Activated CD8-positive, alpha-beta memory T cell treated with anti-CD3 and anti-CD28 coated beads, Interleukin-2, amount 50 U/mL, for 1 hour (primary cell): ENCODE results near the gene GRK4.
A peak's percentile ranks its signal among the peaks of the same experiment; 100 is the strongest.
"Not testable (repeated sequence)": the region's sequence is repeated elsewhere in the genome, so short reads cannot be mapped to it uniquely, and the experiment has no call there.

Experiments
- DNase-seq: peaks from one replicate; pipeline ENCODE4 v3.0.0-alpha.2; 2020; ENCODE audit errors: extremely low read depth

GRK4 gene

DNA sequence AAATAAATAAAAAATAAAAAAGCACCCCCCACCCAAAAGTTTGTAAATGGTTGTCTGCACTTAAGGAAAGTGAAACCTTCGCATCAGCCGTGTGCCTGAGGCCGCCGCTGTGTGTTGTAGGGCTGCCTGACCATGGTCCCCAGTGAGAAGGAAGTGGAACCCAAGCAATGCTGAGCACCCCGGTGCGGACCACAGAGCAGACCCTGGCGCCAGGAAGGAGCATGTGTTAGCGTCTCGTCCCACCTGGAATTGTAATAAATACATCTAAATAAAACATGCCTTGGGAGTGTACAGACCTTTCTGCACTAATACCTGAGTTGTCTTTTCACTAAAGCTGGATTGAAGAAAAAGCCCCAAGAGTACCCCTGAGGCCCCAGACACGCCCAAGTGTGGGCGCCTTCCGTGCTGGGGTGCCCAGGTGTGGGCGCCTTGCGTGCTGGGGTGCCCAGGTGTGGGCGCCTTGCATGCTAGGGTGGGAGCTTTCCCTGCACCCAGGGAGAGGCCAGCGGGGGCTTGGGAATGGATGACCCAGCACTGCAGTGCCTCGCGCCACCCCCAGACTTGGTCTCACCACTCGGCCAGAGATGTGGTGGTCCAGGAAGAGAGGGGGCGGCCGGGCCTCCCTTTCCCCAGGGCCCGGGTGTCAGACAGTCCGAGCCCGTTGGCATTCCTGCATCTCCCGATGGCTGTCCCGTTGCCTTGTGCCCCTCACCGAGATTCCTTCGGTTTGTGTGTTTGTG lies 77.3 kb downstream of the GRK4 start:
- no peak for DNase-seq

DNA sequence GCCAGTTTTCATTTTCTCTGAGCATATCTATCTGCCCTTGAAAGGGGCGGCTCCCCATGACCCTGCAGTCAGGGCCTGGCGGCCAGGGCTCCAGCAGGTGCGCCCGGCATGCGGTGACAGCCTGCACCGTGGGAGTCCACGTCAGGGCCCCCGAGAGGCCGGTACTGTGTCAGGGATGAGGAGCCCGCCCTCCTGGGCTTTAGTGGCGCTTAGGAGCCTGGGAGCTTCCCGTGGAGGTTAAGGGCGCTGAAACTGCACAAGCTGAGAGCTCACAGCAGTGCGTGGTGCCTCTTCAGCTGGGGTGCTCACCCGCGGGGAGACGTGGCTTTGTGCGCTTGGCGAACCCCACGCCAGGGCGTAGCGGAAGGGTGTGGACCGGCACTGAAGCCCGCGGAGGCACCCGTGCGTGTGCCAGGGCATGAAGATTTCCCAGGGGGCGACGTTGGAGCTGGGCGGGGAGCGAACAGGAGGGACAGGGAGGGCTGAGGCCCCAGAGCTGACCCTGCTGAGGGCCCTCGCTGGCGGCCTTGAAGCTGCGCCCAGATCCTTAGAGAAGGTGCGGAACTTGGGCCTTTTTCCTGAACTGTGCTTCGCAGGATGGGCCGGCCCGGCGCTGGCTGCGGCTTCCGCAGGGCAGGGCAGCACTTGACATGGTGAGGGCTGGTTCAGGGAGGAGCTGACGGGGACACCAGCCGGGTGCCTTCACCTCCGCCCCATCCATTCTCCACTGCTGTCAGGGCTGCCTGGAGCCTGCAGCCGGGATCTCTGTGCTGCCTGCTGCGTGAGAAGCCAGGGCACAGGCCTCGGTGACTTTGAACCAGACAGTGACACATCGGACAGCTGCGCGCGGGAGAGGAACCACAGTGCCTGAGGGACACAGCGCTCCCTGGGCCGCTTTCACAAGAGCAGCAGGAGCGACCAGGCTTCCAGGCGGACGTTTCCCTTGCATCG lies 78.1 kb downstream of the GRK4 start:
- DNase-seq = no peak

DNA sequence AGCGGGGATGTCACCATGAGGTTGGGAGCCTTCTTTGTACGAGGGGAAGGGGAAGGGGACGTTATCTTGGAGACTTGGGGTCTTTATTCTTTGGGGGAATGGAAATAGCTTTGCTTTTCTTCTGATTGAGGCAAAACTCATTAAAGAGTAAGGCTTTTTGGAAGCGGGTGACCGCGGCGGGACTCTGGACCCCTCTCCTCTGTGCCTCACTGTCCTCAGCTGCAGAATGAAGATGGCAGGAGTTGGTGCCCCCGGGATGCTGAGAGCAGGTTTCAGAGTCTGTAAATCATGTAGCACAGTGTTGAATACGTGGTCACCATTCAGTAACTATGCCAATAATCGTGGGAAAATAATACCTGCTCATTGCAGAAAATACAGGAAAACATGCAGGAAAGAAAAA lies 78.9 kb downstream of the GRK4 start:
- no peak for DNase-seq

DNA sequence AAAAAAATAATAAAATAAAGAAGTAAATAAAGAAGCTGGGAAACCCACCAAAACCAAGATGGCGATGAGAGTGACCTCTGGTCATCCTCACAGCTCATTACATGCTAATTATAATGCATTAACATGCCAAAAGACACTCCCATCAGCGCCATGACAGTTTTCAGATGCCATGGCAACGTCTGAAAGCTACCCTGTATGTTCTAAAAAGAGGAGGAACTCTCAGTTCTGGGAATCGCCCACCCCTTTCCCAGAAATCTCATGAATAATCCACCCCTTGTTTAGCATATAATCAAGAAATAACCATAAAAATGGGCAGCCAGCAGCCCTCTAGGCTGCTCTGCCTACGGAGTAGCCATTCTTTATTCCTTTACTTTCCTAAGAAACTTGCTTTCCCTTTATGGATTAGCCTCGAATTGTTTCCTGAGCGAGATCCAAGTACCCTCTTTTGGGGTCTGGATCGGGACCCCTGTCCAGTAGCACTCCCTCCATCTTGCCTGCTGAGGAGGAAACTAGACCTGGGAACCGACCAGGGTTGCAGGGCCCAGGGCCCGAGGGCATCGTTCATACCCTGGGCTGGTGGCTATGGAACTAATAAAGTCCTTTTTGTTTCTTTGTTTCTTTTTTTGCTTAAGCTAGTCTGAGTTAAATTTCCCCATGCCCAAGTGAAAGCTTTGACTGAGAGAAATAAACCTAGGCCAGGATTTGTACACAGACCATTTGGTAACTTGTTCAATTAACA lies 80.1 kb downstream of the GRK4 start:
- DNase-seq = no peak

DNA sequence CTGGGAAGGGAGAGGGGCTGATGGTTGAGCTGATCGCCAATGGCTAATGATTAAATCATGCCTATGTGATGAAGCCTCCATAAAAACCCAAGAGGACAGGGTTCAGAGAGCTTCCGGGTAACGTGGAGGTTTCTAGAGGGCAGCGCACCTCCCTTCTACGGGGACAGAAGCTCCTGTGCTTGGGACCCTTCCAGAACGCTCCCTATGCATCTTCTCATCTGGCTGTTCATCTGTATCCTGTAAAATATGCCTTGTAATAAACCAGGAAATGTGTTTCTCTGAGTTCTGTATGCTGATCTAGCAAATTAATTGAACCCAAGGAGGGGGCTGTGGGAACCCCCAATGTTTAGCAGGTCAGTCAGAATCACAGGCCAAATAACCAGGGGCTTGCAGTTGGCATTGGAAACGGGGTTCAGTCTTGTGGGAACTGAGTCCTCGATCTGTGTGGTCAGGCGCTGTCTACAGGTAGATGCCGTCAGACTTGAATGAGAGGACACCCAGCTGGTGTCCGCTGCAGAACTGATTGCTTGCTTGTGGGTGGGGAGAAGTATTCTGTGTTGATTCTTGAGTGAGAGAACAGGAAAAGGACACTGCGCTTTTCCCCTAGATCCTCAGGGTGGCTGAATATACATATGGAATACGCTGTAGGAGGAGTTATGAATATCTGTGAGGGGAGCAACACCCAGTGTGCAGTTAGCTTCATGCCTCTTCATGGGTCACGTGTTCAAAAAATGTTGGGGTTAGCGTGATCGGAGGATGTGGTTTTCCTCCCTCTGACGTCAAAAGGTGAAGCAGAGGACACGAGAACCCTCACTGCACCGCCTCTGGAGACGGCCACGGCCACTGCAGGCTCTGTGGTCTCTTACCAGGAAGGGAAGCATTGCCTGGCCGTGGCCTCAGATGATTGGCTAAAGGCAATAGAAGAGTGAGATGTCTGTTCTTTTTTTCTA lies 81.8 kb downstream of the GRK4 start:
- DNase-seq = peak; percentile 51

DNA sequence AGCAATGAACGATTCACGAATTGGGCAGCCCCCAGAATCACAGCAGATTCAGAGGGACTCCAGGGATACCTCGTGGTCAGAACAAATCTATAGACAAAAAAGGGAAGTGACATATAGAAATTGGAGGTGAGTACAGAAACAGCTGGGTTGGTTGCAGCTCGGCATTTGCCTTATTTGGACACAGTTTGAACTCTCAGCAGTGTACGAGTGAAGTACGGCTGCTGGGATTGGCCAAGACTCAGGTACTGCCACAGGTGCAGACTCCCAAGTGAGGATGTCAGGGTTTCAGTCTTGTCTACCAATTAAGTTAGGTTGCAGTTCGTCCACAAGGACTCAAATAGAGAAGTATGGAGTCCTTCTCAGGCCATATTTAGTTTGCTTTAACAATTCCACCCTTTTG lies 82.8 kb downstream of the GRK4 start:
- DNase-seq = no peak

DNA sequence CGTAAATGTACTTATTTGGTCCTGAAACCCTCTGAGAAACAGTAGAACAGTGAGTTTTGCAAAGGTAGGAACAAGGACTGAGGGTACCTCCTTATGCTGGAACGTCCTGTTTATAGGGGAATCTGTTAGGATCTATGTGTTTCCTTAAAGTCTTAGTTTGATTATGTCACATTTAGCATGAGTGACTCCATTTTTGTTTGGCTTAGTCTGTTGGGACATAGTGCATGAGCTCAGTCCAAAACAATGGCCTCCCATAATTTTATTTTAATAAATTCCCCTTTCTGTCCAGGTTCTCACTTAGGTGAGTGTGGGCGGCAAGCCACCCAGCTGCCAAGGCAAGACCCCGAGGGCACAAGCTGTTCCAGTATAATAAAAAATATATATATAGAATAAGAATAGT lies 83.3 kb downstream of the GRK4 start:
- no peak for DNase-seq

DNA sequence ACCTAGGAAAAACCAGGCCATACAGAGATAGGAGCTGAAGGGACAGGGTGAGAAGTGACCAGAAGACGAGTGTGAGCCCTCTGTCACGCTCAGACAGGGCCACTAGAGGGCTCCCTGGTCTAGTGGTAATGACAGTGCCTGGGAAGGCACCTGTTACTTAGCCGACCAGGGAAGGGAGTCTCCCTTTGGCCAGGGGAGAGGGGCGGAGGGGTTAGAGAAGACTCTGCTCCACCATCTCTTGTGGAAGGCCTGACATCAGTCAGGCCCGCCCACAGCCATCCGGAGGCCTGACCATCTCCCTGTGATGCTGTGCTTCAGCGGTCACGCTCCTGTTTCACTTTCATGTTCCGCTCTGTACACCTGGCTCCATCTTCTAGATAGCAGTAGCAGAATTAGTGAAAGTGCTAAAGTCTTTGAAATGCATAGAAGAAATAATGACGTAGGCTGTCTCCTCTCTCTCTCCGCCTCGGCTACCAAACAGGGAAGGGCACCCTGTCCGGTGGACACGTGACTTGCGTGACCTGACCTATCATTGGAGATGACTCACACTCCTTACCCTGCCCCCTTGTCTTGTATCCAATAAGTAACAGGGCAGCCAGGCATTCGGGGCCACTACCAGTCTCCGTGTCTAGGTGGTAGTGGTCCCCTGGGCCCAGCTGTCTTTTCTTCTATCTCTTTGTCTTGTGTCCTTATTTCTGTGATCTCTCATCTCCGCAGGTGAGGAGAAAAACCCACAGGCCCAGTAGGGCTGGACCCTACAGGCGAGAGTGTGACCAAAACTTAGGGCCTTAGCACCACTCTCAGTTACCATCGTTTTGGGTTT lies 84.3 kb downstream of the GRK4 start:
- DNase-seq = peak; percentile 32

DNA sequence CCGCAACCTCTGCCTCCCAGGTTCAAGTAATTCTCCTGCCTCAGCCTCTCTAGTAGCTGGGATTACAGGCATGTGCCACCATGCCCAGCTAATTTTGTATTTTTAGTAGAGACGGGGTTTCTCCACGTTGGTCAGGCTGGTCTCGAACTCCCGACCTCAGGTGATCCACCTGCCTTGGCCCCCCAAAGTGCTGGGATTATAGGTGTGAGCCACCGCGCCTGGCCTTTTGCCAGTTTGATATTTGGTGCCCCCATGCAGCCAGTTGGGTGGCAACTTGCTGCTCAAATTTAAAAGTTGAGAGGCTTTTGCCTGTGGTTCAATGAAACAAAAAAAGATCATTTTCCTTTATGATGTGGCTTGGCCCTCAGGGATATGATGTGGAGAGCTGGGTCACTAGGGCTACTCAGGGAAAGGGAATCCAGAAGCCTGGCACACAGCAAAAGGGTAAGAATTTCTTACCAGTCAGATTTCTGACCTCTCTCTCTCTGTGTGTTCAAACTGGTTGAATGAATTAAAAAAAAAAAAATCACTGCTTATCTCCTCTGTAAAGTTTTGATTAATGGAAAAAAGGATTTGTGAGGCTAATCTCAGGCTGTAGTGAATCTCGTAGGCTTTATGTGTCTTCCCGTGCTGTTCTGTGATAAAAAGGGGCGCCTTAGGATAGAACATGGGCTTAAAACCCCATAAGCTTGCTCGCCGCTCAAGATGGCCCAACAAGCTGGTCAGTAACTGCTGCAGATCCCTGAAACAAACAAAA lies 87.9 kb downstream of the GRK4 start:
- not testable (repeated sequence) for DNase-seq

DNA sequence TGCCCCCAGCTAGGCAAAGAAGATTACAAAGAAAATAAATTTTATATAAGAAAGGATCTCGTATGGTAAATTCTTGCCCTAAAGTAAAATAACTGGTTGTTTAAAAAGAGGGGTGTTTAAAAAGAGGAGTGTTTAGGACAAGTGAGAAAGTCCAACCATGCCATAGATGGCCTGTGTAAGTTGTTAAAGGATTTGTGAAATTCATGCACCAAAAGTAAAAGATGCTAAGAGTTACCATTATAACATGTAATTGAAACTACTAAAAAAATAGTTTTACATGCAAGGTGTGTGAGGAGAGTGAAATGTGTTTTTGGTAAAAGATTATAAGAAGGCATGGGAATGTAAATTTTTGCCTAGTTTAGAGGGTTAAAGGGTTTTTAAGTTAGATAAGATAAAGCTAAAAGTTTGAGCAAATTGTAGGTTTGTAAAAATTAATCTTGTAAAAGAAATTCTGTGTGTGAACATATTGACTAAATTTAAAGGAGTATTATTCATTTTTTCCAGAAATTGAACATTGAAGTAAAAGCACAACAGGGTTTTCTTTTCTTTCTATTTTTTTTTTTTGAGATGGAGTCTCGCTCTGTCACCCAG lies 90.9 kb downstream of the GRK4 start:
- no peak for DNase-seq

DNA sequence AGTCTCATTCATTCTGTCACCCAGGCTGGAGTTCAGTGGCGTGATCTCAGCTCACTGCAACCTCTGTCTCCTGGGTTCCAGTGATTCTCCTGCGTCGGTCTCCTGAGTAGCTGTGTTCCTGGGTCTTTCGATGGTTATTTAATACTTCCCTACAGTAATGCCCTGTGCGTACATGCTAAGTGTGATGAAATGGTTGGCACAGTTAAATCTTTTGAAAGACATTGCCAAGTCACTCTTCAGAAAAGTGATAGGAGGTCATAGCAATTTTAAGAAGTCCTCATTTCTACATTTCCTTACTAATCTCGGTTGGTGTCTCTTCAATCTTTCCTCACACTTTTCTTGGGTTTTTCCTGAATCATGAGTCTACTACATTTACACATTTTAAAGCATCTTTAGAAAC lies 96.6 kb downstream of the GRK4 start:
- DNase-seq = no peak

DNA sequence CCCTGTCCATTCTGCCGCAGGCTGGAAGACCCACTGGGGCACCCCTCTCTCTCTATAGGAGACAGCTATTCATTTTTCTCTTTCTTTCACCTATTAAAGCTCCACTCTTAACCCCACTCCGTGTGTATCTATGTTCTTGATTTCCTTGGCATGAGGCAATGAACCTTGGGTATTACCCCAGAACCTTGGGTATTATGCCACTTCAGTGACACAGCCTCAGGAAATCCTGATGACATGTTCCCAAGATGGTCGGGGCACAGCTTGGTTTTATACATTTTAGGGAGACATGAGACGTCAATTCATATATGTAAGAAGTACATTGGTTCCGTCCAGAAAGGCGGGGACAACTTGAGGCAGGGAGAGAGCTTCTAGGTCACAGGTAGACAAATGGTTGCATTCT lies 97.6 kb downstream of the GRK4 start:
- DNase-seq = no peak

DNA sequence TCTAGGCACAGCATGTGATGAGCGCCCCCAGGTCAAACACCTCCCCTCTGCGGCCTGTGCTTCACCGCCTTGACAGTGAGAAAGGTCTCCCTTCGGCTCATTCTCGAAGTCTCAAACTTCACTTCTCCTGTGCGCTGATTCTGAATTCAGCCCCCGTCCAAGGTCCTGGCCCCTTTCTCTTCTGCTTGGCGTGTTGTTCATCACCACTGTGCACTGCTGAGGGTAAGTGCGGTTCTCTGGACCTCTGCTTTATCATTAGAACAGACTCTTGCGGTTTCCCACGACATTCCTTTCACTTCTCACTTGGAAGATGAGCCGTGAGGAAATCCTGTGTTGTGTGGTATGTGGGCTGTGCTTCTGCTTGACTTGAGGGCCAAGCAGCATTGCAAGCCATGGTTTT lies 99.1 kb downstream of the GRK4 start:
- no peak for DNase-seq

DNA sequence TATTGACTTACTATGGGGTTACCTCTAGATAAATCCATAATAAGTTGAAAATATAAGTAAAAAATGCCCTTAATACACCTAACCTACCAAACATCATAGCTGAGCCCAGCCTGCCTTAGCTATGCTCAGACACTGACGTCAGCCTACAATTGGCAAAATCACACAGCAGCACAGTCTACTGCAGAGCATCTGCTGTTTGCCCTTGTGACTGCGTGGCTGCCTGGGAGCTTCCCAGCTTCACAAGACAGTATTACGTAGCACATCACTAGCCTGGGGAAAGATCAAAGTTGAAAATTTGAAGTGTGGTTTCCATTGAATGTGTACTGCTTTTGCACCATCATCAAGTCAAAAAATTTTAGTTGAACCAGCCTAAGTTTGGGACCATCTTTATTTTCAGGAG lies 102.2 kb downstream of the GRK4 start:
- no peak for DNase-seq

DNA sequence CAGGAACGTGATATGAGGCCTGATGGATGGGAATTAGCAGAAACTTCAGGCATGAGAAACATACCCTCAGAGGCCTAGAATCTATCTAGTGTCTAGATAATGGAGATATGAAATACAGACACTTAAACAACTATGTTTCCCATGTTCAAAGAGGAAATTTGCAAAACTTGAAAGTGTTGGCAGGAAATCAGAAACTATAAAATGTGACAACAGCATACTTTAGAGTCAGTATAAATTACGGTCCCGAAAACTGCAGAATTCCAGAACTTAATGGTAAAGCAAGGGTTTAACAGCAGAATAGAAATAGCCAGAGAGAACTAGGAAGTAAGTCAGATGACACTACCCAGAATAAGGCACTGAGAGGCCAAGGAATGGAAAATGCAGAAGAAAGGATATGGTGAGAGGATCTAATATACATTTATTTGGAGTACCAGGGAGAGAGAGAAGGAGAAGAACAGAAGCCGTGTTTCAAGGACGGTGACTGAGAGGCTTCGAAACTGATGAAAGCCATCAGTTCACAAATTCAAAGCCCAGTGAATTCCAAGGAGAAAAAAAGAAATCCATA lies 103.5 kb downstream of the GRK4 start:
- no peak for DNase-seq

DNA sequence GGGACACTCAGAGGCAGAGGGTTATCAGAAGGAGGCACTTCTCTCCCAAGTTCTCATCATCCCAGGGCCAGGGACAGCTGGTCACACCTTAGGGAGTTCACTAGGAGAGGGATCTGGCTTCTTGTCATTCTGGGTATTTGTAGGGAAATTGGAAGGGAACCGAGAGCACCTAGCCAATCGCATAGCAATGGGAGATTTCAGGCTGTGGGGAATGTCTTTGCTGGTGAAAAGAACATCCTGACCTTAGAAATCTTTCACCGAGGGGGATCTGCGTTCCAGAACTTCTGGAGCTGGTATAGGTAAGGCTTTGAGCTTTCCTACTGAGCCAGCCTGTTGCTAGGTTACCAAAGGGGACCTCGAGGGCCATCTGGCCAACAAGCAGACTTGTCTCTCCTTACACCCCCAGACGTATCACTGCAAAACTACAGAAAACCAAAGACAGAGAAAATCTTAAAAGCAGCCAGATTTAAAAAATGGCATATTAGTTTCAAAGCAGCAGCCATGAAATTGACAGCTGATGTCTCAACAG lies 104.2 kb downstream of the GRK4 start:
- no peak for DNase-seq

DNA sequence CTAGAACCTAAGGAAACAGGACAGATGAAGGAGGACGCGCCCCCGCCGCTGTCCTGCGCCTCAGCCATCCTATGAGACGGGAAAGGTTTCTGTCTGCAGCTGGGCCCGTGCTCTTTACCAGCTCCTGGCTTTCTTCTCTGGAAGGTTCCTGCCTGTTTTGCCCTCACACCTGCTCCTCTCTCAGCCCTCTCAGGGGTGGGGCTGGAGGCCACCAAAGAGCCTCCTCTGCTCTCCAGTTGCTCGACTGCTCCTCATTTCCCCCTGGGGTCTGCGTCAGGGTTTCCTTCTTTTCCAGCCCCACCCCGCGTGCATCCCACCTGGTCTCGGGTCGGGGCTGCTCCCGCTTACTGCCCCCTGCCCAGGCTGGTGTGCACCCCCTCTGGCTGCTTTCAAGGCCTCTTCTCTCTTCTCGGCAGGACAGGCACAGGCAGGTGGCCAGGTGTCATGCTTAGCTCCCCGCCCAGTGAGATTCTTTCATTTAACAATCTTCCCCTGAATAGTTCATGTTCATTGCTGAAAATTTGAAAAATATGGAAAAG lies 106.4 kb downstream of the GRK4 start:
- DNase-seq = no peak
